GM12878 (cell line): ENCODE measurements around the gene DAAM1. TPM values are rescaled to one million over a fixed set of nuclear protein-coding genes. Genes with fewer than 3 reads are reported as not detected.
A peak's percentile ranks its signal among the peaks of the same experiment; 100 is the strongest.

Experiments
- CREM ChIP-seq: IDR thresholded peaks from 2 replicates; pipeline ENCODE4 v1.6.1; 2014; ENCODE audit warnings: antibody characterized with exemption, low read depth
- E2F4 ChIP-seq: IDR thresholded peaks from 2 replicates; pipeline ENCODE4 v1.6.1; 2012; ENCODE audit warnings: low read depth, low read length, improper control_type of control experiment
- ETV6 ChIP-seq, 2 experiments: fragments of 450-650 bp in 1 of 2; IDR thresholded peaks in 1 of 2; conservative IDR thresholded peaks in 1 of 2; 2 replicates each; pipeline ENCODE4 v1.6.1; 2014; ENCODE audit warnings: antibody characterized with exemption in 1 of 2, borderline replicate concordance in 1 of 2, low read depth in 1 of 2, mild to moderate bottlenecking in 1 of 2, moderate library complexity in 1 of 2
- FOXK2 ChIP-seq: fragments of 450-650 bp; IDR thresholded peaks from 2 replicates; pipeline ENCODE4 v1.6.1; 2017; ENCODE audit warnings: mild to moderate bottlenecking, moderate library complexity
- HDGF ChIP-seq: fragments of 450-650 bp; IDR thresholded peaks from 2 replicates; pipeline ENCODE4 v1.6.1; 2016; ENCODE audit warnings: antibody characterized with exemption
- HSF1 ChIP-seq: fragments of 150-350 bp; IDR thresholded peaks from 2 replicates; pipeline ENCODE4 v1.6.1; 2014; ENCODE audit warnings: mild to moderate bottlenecking, low read depth, low read length
- IKZF2 ChIP-seq, 2 experiments: fragments of 450-650 bp; IDR thresholded peaks; 2 replicates each; pipeline ENCODE4 v1.6.1; 2017; ENCODE audit warnings: mild to moderate bottlenecking in 2 of 2, moderate library complexity in 2 of 2
- JUND ChIP-seq: IDR thresholded peaks from 2 replicates; pipeline ENCODE4 v1.6.1; 2012; ENCODE audit warnings: low read depth, mild to moderate bottlenecking, low read length, improper control_type of control experiment, moderate library complexity
- KLF5 ChIP-seq: fragments of 450-650 bp; IDR thresholded peaks from 2 replicates; pipeline ENCODE4 v1.6.1; 2014; ENCODE audit warnings: mild to moderate bottlenecking; ENCODE audit not compliant: partially characterized antibody
- MTA2 ChIP-seq: fragments of 450-650 bp; IDR thresholded peaks from 2 replicates; pipeline ENCODE4 v1.6.1; 2016; ENCODE audit warnings: low read depth, mild to moderate bottlenecking, moderate library complexity
- POLR2A ChIP-seq: IDR thresholded peaks from 2 replicates; pipeline ENCODE4 v1.6.1; 2011; ENCODE audit warnings: low read depth, mild to moderate bottlenecking, low read length
- POU2F2 ChIP-seq: IDR thresholded peaks from 3 replicates; pipeline ENCODE4 v1.6.1; 2011; ENCODE audit warnings: low read depth, mild to moderate bottlenecking, low read length, borderline replicate concordance
- PRDM15 ChIP-seq: fragments of 450-650 bp; formaldehyde crosslinking; IDR thresholded peaks from 2 replicates; pipeline ENCODE4 v1.4.0; 2020; ENCODE audit warnings: mild to moderate bottlenecking, moderate library complexity
- RB1 ChIP-seq: fragments of 450-650 bp; formaldehyde crosslinking; IDR thresholded peaks from 2 replicates; pipeline ENCODE4 v1.6.1; 2017; ENCODE audit warnings: mild to moderate bottlenecking, borderline replicate concordance
- RCOR1 ChIP-seq: conservative IDR thresholded peaks from 2 replicates; pipeline ENCODE4 v1.6.1; 2012; ENCODE audit warnings: low read depth, low read length, improper control_type of control experiment
- SMARCA5 ChIP-seq: fragments of 450-650 bp; IDR thresholded peaks from 2 replicates; pipeline ENCODE4 v1.6.1; 2017; ENCODE audit warnings: mild to moderate bottlenecking
- SMC3 ChIP-seq: IDR thresholded peaks from 2 replicates; pipeline ENCODE4 v1.6.1; 2011; ENCODE audit warnings: low read length, improper control_type of control experiment, borderline replicate concordance
- SP1 ChIP-seq: IDR thresholded peaks from one replicate; pipeline ENCODE4 v1.6.1; 2011; ENCODE audit warnings: low read depth, low read length
- SRF ChIP-seq, 2 experiments: IDR thresholded peaks; 2 replicates each; pipeline ENCODE4 v1.6.1; 2011; ENCODE audit warnings: low read depth in 2 of 2, low read length in 2 of 2, mild to moderate bottlenecking in 1 of 2, moderate library complexity in 1 of 2
- TBL1XR1 ChIP-seq: IDR thresholded peaks from 2 replicates; pipeline ENCODE4 v1.6.1; 2012; ENCODE audit warnings: low read depth, low read length, improper control_type of control experiment
- TCF12 ChIP-seq: IDR thresholded peaks from 2 replicates; pipeline ENCODE4 v1.6.1; 2011; ENCODE audit warnings: low read depth, mild to moderate bottlenecking, low read length
- TCF3 ChIP-seq: IDR thresholded peaks from 2 replicates; pipeline ENCODE4 v1.6.1; 2012; ENCODE audit warnings: low read depth, mild to moderate bottlenecking, low read length, borderline replicate concordance; ENCODE audit not compliant: insufficient read depth
- WRNIP1 ChIP-seq: IDR thresholded peaks from 2 replicates; pipeline ENCODE4 v1.6.1; 2011; ENCODE audit warnings: low read depth, low read length, improper control_type of control experiment, borderline replicate concordance
- ZNF24 ChIP-seq: fragments of 450-650 bp; IDR thresholded peaks from 2 replicates; pipeline ENCODE4 v1.6.1; 2017; ENCODE audit warnings: antibody characterized with exemption, mild to moderate bottlenecking
- ZNF384 ChIP-seq: IDR thresholded peaks from 2 replicates; pipeline ENCODE4 v1.6.1; 2012; ENCODE audit warnings: low read depth, mild to moderate bottlenecking, low read length, improper control_type of control experiment, borderline replicate concordance
- ZNF622 ChIP-seq: fragments of 450-650 bp; IDR thresholded peaks from 2 replicates; pipeline ENCODE4 v1.6.1; 2017; ENCODE audit warnings: mild to moderate bottlenecking, inconsistent platforms
- polyA plus RNA-seq, 11 experiments: library from polyadenylated mRNA; depleted of rRNA in 4 of 11; unstranded in 6 of 11; stranded (reverse) in 5 of 11; fragments of >200 nt; fragmentation: Nextera tagmentation in 4 of 11; fragmentation: Illumina TruSeq in 1 of 11; extraction: Ambion mirVana in 4 of 11; extraction: Trizol in 1 of 11; gene quantifications; 1 replicate in 1 of 11; 2 replicates in 10 of 11; pipeline versions ENCODE4 v1.2.1 to v1.2.3, GENCODE V29; 2011 to 2016; ENCODE audit warnings: inconsistent platforms in 2 of 11, missing spikeins in 2 of 11, low read depth in 1 of 11
- total RNA-seq, 4 experiments: library from RNA; depleted of rRNA in 3 of 4; stranded (reverse); fragments of >200 nt in 3 of 4; fragmentation: Illumina TruSeq in 1 of 4; extraction: Trizol in 1 of 4; gene quantifications; 2 replicates each; pipeline versions ENCODE4 v1.2.1 to v1.2.3, GENCODE V29; 2013 to 2021

The DAAM1 gene
- total and polyA plus RNA-seq, 10 of the 15 experiments (the other 5 are each of a cell fraction or from before 2014, with no cell fraction given): 13.8 to 32.4 (median 24.2) TPM

GRCh38 chr14:59175404-59175803 is 13.1 kb upstream of the DAAM1 start (continued):
- peak in 1 of 2 experiments; percentile 61; a peak in 1 of 4 replicates for TF ChIP-seq ETV6 (conservative IDR thresholded peaks at IDR 0.05 in 1 of 2, IDR thresholded peaks at IDR 0.05 in 1 of 2; ENCODE audit: borderline replicate concordance in 1 of 2, low read depth in 1 of 2)
- TF ChIP-seq SP1: peak; percentile 19
- 0 out of 2 replicates have a peak, but pooled peaks have one; percentile 67 for TF ChIP-seq RCOR1
- no peak; the same call in 1 of the 2 replicates for TF ChIP-seq SMC3
- peak; percentile 85 for TF ChIP-seq TBL1XR1
- no peak for TF ChIP-seq WRNIP1
- TF ChIP-seq ZNF24: peak; percentile 79
- 0 out of 4 replicates have a peak, but pooled peaks of 1 of the 2 experiments have one; percentile 45 for TF ChIP-seq SRF (IDR thresholded peaks at IDR 0.05; ENCODE audit: low read depth in 2 of 2, low read length in 2 of 2)
- TF ChIP-seq HSF1: no peak
- peak; percentile 87 to 94 for TF ChIP-seq IKZF2 (IDR thresholded peaks at IDR 0.05)
- no peak for TF ChIP-seq E2F4
- TF ChIP-seq KLF5: no peak
- no peak for TF ChIP-seq TCF3
- TF ChIP-seq PRDM15 (CRISPR knock-in tag): no peak
- no peak for TF ChIP-seq RB1
- TF ChIP-seq MTA2: peak; percentile 83
- no peak; the same call in 1 of the 2 replicates for TF ChIP-seq ZNF384
- TF ChIP-seq CREM: peak; percentile 82
- no peak for TF ChIP-seq ZNF622
- TF ChIP-seq POU2F2: peak; percentile 58; the same call in 1 of the 3 replicates
- no peak for TF ChIP-seq HDGF
- no peak for TF ChIP-seq FOXK2
- TF ChIP-seq POLR2A: no peak
- TF ChIP-seq JUND: peak; percentile 14; the same call in 1 of the 2 replicates
- peak; percentile 60; the same call in 1 of the 2 replicates for TF ChIP-seq SMARCA5
- TF ChIP-seq TCF12: no peak
